ENCODE data around the gene SYT1. TPM values are rescaled to one million over a fixed set of nuclear protein-coding genes. Genes with fewer than 3 reads are reported as not detected.

The SYT1 gene
- total and polyA plus RNA-seq, 2 experiments from 2014 or later = 48.7 to 51.7 TPM

DNA sequence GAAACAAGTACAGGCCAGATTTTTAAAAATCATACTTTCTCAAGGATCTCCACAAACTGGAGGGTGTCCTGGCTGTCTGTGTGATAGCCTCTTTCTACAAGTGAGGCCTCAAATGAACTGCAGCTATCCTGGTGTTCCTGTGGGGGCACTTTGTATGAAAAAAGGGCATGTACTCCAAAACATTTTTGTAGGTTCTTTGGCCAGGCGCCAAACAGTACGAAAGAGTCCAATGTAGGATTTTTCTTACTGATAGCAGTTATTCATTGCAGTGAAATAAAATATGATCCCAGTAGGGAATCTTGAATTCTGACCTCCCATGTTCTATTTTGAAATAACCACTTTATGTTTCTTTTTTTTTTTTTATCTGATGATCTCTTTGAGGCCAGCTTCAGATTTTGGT lies 444.5 kb downstream of the SYT1 start:
- Histone ChIP-seq H3K4me3 (no peak overlapping the region), H3K27ac (ENCODE audit: low read depth) (no peak overlapping the region), H3K4me2 (no peak overlapping the region), H4K20me1 (replicated peaks; ENCODE audit: insufficient read depth) (no peaks in the 10 kb centered on the region), H3K79me2 (replicated peaks; ENCODE audit: insufficient read depth) (no peaks in the 10 kb centered on the region), H3K36me3 (ENCODE audit: insufficient read depth) (no peaks in the 10 kb centered on the region), H3K4me1 (ENCODE audit: insufficient read depth) (no peaks in the 10 kb centered on the region), H3K27me3 (ENCODE audit: insufficient read depth) (no peaks in the 10 kb centered on the region), H2AFZ (no peak overlapping the region), H3F3A (replicated peaks; ENCODE audit: low read depth) (no peaks in the 10 kb centered on the region), H3K9me2 (ENCODE audit: insufficient read depth) (no peaks in the 10 kb centered on the region)
- Mint-ChIP-seq H3K27ac (no peak overlapping the region), H3K4me3 (no peak overlapping the region), H3K9me3 (no peaks in the 10 kb centered on the region), H3K4me1 (peaks cover 4% of the 10 kb centered on the region; the same call in 1 of the 3 replicates), H3K36me3 (ENCODE audit: low read depth) (peaks cover 7% of the 10 kb centered on the region; the same call in 1 of the 3 replicates), H3K27me3 (ENCODE audit: insufficient read depth, low read depth, poor library complexity) (no peaks in the 10 kb centered on the region)
- TF ChIP-seq ZNF114 (CRISPR knock-in tag; IDR thresholded peaks at IDR 0.05) = no peak
- TF ChIP-seq STAT1 (IDR thresholded peaks at IDR 0.05; ENCODE audit: unreplicated experiment) = no peak
- TF ChIP-seq, protein P1, sequence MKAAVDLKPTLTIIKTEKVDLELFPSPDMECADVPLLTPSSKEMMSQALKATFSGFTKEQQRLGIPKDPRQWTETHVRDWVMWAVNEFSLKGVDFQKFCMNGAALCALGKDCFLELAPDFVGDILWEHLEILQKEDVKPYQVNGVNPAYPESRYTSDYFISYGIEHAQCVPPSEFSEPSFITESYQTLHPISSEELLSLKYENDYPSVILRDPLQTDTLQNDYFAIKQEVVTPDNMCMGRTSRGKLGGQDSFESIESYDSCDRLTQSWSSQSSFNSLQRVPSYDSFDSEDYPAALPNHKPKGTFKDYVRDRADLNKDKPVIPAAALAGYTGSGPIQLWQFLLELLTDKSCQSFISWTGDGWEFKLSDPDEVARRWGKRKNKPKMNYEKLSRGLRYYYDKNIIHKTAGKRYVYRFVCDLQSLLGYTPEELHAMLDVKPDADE (IDR thresholded peaks at IDR 0.05) = no peak
- no peak for TF ChIP-seq CREB1 (CRISPR knock-in tag; IDR thresholded peaks at IDR 0.05; ENCODE audit: low read depth)
- TF ChIP-seq, protein P2, sequence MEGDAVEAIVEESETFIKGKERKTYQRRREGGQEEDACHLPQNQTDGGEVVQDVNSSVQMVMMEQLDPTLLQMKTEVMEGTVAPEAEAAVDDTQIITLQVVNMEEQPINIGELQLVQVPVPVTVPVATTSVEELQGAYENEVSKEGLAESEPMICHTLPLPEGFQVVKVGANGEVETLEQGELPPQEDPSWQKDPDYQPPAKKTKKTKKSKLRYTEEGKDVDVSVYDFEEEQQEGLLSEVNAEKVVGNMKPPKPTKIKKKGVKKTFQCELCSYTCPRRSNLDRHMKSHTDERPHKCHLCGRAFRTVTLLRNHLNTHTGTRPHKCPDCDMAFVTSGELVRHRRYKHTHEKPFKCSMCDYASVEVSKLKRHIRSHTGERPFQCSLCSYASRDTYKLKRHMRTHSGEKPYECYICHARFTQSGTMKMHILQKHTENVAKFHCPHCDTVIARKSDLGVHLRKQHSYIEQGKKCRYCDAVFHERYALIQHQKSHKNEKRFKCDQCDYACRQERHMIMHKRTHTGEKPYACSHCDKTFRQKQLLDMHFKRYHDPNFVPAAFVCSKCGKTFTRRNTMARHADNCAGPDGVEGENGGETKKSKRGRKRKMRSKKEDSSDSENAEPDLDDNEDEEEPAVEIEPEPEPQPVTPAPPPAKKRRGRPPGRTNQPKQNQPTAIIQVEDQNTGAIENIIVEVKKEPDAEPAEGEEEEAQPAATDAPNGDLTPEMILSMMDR (conservative IDR thresholded peaks at IDR 0.05; ENCODE audit: low read depth in 2 of 2) = no peak
- TF ChIP-seq, protein P3, sequence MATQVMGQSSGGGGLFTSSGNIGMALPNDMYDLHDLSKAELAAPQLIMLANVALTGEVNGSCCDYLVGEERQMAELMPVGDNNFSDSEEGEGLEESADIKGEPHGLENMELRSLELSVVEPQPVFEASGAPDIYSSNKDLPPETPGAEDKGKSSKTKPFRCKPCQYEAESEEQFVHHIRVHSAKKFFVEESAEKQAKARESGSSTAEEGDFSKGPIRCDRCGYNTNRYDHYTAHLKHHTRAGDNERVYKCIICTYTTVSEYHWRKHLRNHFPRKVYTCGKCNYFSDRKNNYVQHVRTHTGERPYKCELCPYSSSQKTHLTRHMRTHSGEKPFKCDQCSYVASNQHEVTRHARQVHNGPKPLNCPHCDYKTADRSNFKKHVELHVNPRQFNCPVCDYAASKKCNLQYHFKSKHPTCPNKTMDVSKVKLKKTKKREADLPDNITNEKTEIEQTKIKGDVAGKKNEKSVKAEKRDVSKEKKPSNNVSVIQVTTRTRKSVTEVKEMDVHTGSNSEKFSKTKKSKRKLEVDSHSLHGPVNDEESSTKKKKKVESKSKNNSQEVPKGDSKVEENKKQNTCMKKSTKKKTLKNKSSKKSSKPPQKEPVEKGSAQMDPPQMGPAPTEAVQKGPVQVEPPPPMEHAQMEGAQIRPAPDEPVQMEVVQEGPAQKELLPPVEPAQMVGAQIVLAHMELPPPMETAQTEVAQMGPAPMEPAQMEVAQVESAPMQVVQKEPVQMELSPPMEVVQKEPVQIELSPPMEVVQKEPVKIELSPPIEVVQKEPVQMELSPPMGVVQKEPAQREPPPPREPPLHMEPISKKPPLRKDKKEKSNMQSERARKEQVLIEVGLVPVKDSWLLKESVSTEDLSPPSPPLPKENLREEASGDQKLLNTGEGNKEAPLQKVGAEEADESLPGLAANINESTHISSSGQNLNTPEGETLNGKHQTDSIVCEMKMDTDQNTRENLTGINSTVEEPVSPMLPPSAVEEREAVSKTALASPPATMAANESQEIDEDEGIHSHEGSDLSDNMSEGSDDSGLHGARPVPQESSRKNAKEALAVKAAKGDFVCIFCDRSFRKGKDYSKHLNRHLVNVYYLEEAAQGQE (IDR thresholded peaks at IDR 0.05; ENCODE audit: unreplicated experiment) = no peak
- TF ChIP-seq EZH2 (IDR thresholded peaks at IDR 0.05; ENCODE audit: low read depth, unreplicated experiment) = no peak
- no peak for TF ChIP-seq ZNF331 (CRISPR knock-in tag; IDR thresholded peaks at IDR 0.05; ENCODE audit: low read depth)
- TF ChIP-seq NANOG (IDR thresholded peaks at IDR 0.05; ENCODE audit: borderline replicate concordance) = no peak
- TF ChIP-seq, protein P4, sequence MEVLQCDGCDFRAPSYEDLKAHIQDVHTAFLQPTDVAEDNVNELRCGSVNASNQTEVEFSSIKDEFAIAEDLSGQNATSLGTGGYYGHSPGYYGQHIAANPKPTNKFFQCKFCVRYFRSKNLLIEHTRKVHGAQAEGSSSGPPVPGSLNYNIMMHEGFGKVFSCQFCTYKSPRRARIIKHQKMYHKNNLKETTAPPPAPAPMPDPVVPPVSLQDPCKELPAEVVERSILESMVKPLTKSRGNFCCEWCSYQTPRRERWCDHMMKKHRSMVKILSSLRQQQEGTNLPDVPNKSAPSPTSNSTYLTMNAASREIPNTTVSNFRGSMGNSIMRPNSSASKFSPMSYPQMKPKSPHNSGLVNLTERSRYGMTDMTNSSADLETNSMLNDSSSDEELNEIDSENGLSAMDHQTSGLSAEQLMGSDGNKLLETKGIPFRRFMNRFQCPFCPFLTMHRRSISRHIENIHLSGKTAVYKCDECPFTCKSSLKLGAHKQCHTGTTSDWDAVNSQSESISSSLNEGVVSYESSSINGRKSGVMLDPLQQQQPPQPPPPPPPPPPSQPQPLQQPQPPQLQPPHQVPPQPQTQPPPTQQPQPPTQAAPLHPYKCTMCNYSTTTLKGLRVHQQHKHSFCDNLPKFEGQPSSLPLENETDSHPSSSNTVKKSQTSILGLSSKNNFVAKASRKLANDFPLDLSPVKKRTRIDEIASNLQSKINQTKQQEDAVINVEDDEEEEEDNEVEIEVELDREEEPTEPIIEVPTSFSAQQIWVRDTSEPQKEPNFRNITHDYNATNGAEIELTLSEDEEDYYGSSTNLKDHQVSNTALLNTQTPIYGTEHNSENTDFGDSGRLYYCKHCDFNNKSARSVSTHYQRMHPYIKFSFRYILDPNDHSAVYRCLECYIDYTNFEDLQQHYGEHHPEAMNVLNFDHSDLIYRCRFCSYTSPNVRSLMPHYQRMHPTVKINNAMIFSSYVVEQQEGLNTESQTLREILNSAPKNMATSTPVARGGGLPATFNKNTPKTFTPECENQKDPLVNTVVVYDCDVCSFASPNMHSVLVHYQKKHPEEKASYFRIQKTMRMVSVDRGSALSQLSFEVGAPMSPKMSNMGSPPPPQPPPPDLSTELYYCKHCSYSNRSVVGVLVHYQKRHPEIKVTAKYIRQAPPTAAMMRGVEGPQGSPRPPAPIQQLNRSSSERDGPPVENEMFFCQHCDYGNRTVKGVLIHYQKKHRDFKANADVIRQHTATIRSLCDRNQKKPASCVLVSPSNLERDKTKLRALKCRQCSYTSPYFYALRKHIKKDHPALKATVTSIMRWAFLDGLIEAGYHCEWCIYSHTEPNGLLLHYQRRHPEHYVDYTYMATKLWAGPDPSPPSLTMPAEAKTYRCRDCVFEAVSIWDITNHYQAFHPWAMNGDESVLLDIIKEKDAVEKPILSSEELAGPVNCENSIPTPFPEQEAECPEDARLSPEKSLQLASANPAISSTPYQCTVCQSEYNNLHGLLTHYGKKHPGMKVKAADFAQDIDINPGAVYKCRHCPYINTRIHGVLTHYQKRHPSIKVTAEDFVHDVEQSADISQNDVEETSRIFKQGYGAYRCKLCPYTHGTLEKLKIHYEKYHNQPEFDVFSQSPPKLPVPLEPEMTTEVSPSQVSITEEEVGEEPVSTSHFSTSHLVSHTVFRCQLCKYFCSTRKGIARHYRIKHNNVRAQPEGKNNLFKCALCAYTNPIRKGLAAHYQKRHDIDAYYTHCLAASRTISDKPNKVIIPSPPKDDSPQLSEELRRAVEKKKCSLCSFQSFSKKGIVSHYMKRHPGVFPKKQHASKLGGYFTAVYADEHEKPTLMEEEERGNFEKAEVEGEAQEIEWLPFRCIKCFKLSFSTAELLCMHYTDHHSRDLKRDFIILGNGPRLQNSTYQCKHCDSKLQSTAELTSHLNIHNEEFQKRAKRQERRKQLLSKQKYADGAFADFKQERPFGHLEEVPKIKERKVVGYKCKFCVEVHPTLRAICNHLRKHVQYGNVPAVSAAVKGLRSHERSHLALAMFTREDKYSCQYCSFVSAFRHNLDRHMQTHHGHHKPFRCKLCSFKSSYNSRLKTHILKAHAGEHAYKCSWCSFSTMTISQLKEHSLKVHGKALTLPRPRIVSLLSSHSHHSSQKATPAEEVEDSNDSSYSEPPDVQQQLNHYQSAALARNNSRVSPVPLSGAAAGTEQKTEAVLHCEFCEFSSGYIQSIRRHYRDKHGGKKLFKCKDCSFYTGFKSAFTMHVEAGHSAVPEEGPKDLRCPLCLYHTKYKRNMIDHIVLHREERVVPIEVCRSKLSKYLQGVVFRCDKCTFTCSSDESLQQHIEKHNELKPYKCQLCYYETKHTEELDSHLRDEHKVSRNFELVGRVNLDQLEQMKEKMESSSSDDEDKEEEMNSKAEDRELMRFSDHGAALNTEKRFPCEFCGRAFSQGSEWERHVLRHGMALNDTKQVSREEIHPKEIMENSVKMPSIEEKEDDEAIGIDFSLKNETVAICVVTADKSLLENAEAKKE (CRISPR knock-in tag; IDR thresholded peaks at IDR 0.05) = no peak
- no peak for TF ChIP-seq EZH2phosphoT487 (IDR thresholded peaks at IDR 0.05; ENCODE audit: unreplicated experiment)
- TF ChIP-seq POLR2AphosphoS5 (IDR thresholded peaks at IDR 0.05; ENCODE audit: low read depth) = no peak
- no peak for TF ChIP-seq JUNB (IDR thresholded peaks at IDR 0.05; ENCODE audit: unreplicated experiment)
- ATAC-seq (no peak), DNase-seq (ENCODE audit: low spot score) (no peak)
